Activated CD8-positive, alpha-beta T cell treated with anti-CD3 and anti-CD28 coated beads, Interleukin-2, amount 10 ng/mL, durations not matched to agents 7 days and 5 days (primary cell): Measurements from ENCODE around the gene GIMD1. TPM values are rescaled to one million over a fixed set of nuclear protein-coding genes. Genes with fewer than 3 reads are reported as not detected.

Experiments
- ATAC-seq: fragments of 150-1000 bp; cut with Tn5 transposase; one replicate; pipeline ENCODE4 v1.10.0; 2021; ENCODE audit warnings: moderate library complexity
- CTCF ChIA-PET: fragments of 350-600 bp; sonication (Branson Sonifier 250); formaldehyde crosslinking; loops from one replicate; lab custom pipeline; 2021; ENCODE audit warnings: antibody characterized with exemption; lab: Charles Lee
- POLR2A ChIA-PET: fragments of 350-600 bp; sonication (Branson Sonifier 250); formaldehyde crosslinking; loops from one replicate; lab custom pipeline; 2021; ENCODE audit warnings: antibody characterized with exemption; lab: Charles Lee
- DNase-seq: peaks from one replicate; pipeline ENCODE4 v3.0.0-alpha.2; 2020
- H3K27ac Mint-ChIP-seq: one replicate; pipeline ENCODE4 v1.8.0; 2021; ENCODE audit warnings: mild to moderate bottlenecking, mixed read lengths
- H3K27me3 Mint-ChIP-seq: one replicate; pipeline ENCODE4 v1.8.0; 2021; ENCODE audit warnings: low read depth, mixed read lengths
- H3K36me3 Mint-ChIP-seq: one replicate; pipeline ENCODE4 v1.8.0; 2021; ENCODE audit warnings: low read depth, mixed read lengths
- H3K4me1 Mint-ChIP-seq: one replicate; pipeline ENCODE4 v1.8.0; 2021; ENCODE audit warnings: low read depth, mixed read lengths
- H3K4me3 Mint-ChIP-seq: one replicate; pipeline ENCODE4 v1.8.0; 2021; ENCODE audit warnings: mild to moderate bottlenecking, mixed read lengths
- H3K9me3 Mint-ChIP-seq: one replicate; pipeline ENCODE4 v1.8.0; 2022; ENCODE audit warnings: mixed read lengths; ENCODE audit not compliant: insufficient read depth
- total RNA-seq, 2 experiments: library from RNA; stranded (reverse); gene quantifications; one replicate each; pipeline ENCODE4 v1.2.3, GENCODE V29; 2021

GIMD1 gene
- total RNA-seq, 2 experiments from 2014 or later, result not detected

GRCh38 chr4:106370214-106370613 lies 1.6 kb upstream of the GIMD1 start:
- H3K4me1 Mint-ChIP-seq, result peaks cover 2% of the 10 kb centered on the region
- no peak overlapping the region for H3K4me3 Mint-ChIP-seq
- no peak for DNase-seq
- ChIA-PET CTCF (interaction anchor here (0.7 to 1.6 kb wide), 11 partner anchors 8 to 528 kb away, joined by 3 to 9 read pairs (median 4); no protein-coding TSS in a partner anchor), POLR2A (no interaction called here)
- no peaks in the 10 kb centered on the region for H3K9me3 Mint-ChIP-seq
- no peaks in the 10 kb centered on the region for H3K36me3 Mint-ChIP-seq
- no peak overlapping the region for H3K27ac Mint-ChIP-seq
- peaks cover 25% of the 10 kb centered on the region for H3K27me3 Mint-ChIP-seq
- no peak for ATAC-seq

GRCh38 chr4:106369456-106370060 lies 980 bp upstream of the GIMD1 start:
- DNase-seq (peak; percentile 39), ATAC-seq (peak; percentile 68)
- H3K4me1 Mint-ChIP-seq, result peaks cover 2% of the 10 kb centered on the region
- ChIA-PET POLR2A (no interaction called here), CTCF (interaction anchor here (0.8 to 1.6 kb wide), 14 partner anchors 9 to 529 kb away, joined by 3 to 9 read pairs (median 4); no protein-coding TSS in a partner anchor)
- H3K4me3 Mint-ChIP-seq, result no peak overlapping the region
- peaks cover 25% of the 10 kb centered on the region for H3K27me3 Mint-ChIP-seq
- no peaks in the 10 kb centered on the region for H3K36me3 Mint-ChIP-seq
- no peaks in the 10 kb centered on the region for H3K9me3 Mint-ChIP-seq
- H3K27ac Mint-ChIP-seq, result no peak overlapping the region

GRCh38 chr4:106367072-106367471 lies 1.5 kb downstream of the GIMD1 start:
- H3K27ac Mint-ChIP-seq, result no peak overlapping the region
- peaks cover 16% of the 10 kb centered on the region for H3K27me3 Mint-ChIP-seq
- H3K9me3 Mint-ChIP-seq, result no peaks in the 10 kb centered on the region
- CTCF ChIA-PET, result no interaction called here
- ATAC-seq (no peak), DNase-seq (no peak)
- POLR2A ChIA-PET, result no interaction called here
- H3K4me3 Mint-ChIP-seq, result no peak overlapping the region
- no peaks in the 10 kb centered on the region for H3K36me3 Mint-ChIP-seq
- H3K4me1 Mint-ChIP-seq, result peaks cover 2% of the 10 kb centered on the region

GRCh38 chr4:106366026-106366425 lies 2.6 kb downstream of the GIMD1 start:
- POLR2A ChIA-PET, result no interaction called here
- no peaks in the 10 kb centered on the region for H3K9me3 Mint-ChIP-seq
- DNase-seq, result no peak

GRCh38 chr4:106365613-106366012 lies 3.0 kb downstream of the GIMD1 start:
- peaks cover 2% of the 10 kb centered on the region for H3K4me1 Mint-ChIP-seq
- H3K4me3 Mint-ChIP-seq, result no peak overlapping the region
- POLR2A ChIA-PET, result no interaction called here
- no peak for DNase-seq
- H3K27ac Mint-ChIP-seq, result no peak overlapping the region
- ATAC-seq, result no peak
- no peaks in the 10 kb centered on the region for H3K9me3 Mint-ChIP-seq
- peaks cover 18% of the 10 kb centered on the region for H3K27me3 Mint-ChIP-seq
- CTCF ChIA-PET, result no interaction called here
- no peaks in the 10 kb centered on the region for H3K36me3 Mint-ChIP-seq

More at GRCh38 chr4:106366026-106366425, 2.6 kb downstream of the GIMD1 start:
- Mint-ChIP-seq H3K27me3 (peaks cover 18% of the 10 kb centered on the region), H3K4me3 (no peak overlapping the region), H3K27ac (no peak overlapping the region), H3K4me1 (peaks cover 2% of the 10 kb centered on the region), H3K36me3 (no peaks in the 10 kb centered on the region)
- no peak for ATAC-seq
- CTCF ChIA-PET, result no interaction called here

GRCh38 chr4:106364282-106364681 lies 4.3 kb downstream of the GIMD1 start:
- peaks cover 1% of the 10 kb centered on the region for H3K4me1 Mint-ChIP-seq
- H3K27ac Mint-ChIP-seq, result no peak overlapping the region
- DNase-seq, result no peak
- no peak overlapping the region for H3K4me3 Mint-ChIP-seq
- ChIA-PET POLR2A (no interaction called here), CTCF (interaction anchor here (0.6 kb wide), 1 partner anchor 50 kb away, joined by 3 read pairs; no protein-coding TSS in a partner anchor)
- no peaks in the 10 kb centered on the region for H3K9me3 Mint-ChIP-seq
- peaks cover 15% of the 10 kb centered on the region for H3K27me3 Mint-ChIP-seq
- ATAC-seq, result no peak
- no peaks in the 10 kb centered on the region for H3K36me3 Mint-ChIP-seq

- Mint-ChIP-seq H3K4me1 (peaks cover 3% of the 10 kb centered on the region), H3K36me3 (no peaks in the 10 kb centered on the region), H3K4me3 (no peak overlapping the region), H3K27ac (no peak overlapping the region), H3K27me3 (peaks cover 10% of the 10 kb centered on the region), H3K9me3 (no peaks in the 10 kb centered on the region)
- POLR2A ChIA-PET, result interaction anchor here (0.6 kb wide), 1 partner anchor 102 kb away, joined by 3 read pairs; no protein-coding TSS in a partner anchor
- DNase-seq, result no peak
- CTCF ChIA-PET, result interaction anchor here (1.3 kb wide), 1 partner anchor 14 kb away, joined by 3 read pairs; no protein-coding TSS in a partner anchor
- ATAC-seq, result no peak
Measured at GRCh38 chr4:106362086-106362825, 6.3 kb downstream of the GIMD1 start.

- H3K27me3 Mint-ChIP-seq, result peaks cover 10% of the 10 kb centered on the region
- H3K4me3 Mint-ChIP-seq, result no peak overlapping the region
- ATAC-seq (no peak), DNase-seq (no peak)
- CTCF ChIA-PET, result no interaction called here
- peaks cover 3% of the 10 kb centered on the region for H3K4me1 Mint-ChIP-seq
- no peak overlapping the region for H3K27ac Mint-ChIP-seq
- POLR2A ChIA-PET, result no interaction called here
- no peaks in the 10 kb centered on the region for H3K36me3 Mint-ChIP-seq
- H3K9me3 Mint-ChIP-seq, result no peaks in the 10 kb centered on the region
Measured at GRCh38 chr4:106358899-106359298, 9.7 kb downstream of the GIMD1 start.

- H3K4me3 Mint-ChIP-seq, result no peak overlapping the region
- H3K36me3 Mint-ChIP-seq, result peaks cover 4% of the 10 kb centered on the region
- ATAC-seq (no peak), DNase-seq (no peak)
- no peaks in the 10 kb centered on the region for H3K27me3 Mint-ChIP-seq
- H3K4me1 Mint-ChIP-seq, result peaks cover 3% of the 10 kb centered on the region
- ChIA-PET POLR2A (no interaction called here), CTCF (no interaction called here)
- H3K27ac Mint-ChIP-seq, result no peak overlapping the region
- no peaks in the 10 kb centered on the region for H3K9me3 Mint-ChIP-seq
Measured at GRCh38 chr4:106355193-106355592, 13.4 kb downstream of the GIMD1 start.

GRCh38 chr4:106353786-106354185 lies 14.8 kb downstream of the GIMD1 start:
- Mint-ChIP-seq H3K27me3 (no peaks in the 10 kb centered on the region), H3K27ac (no peak overlapping the region), H3K36me3 (peaks cover 10% of the 10 kb centered on the region), H3K4me1 (peaks cover 3% of the 10 kb centered on the region), H3K4me3 (no peak overlapping the region), H3K9me3 (no peaks in the 10 kb centered on the region)
- ATAC-seq, result no peak
- DNase-seq, result no peak
- ChIA-PET POLR2A (no interaction called here), CTCF (no interaction called here)

- POLR2A ChIA-PET, result no interaction called here
- DNase-seq, result no peak
- no peak for ATAC-seq
- Mint-ChIP-seq H3K36me3 (peaks cover 17% of the 10 kb centered on the region), H3K4me1 (no peaks in the 10 kb centered on the region), H3K27ac (no peak overlapping the region), H3K27me3 (no peaks in the 10 kb centered on the region), H3K4me3 (no peak overlapping the region), H3K9me3 (no peaks in the 10 kb centered on the region)
- CTCF ChIA-PET, result interaction anchor here (1.3 kb wide), 1 partner anchor 19 kb away, joined by 5 read pairs; no protein-coding TSS in a partner anchor
Measured at GRCh38 chr4:106351016-106351415, 17.6 kb downstream of the GIMD1 start.

GRCh38 chr4:106347167-106347566 lies 21.4 kb downstream of the GIMD1 start:
- CTCF ChIA-PET, result interaction anchor here (1.0 to 1.9 kb wide), 3 partner anchors 16 to 22 kb away, joined by 3 to 7 read pairs (median 3); no protein-coding TSS in a partner anchor
- no peak for ATAC-seq
- Mint-ChIP-seq H3K27ac (no peak overlapping the region), H3K36me3 (peaks cover 34% of the 10 kb centered on the region), H3K4me3 (no peak overlapping the region), H3K9me3 (no peaks in the 10 kb centered on the region), H3K27me3 (no peaks in the 10 kb centered on the region), H3K4me1 (peaks cover under 1% of the 10 kb centered on the region)
- DNase-seq, result no peak
- POLR2A ChIA-PET, result no interaction called here
